DOHH2 (cell line): ENCODE results near the gene CALHM1.

Experiments used
- H3F3A ChIP-seq: fragments of 200-600 bp; sonication (generic), shearing (Covaris generic); 2 replicates; pipeline ENCODE4 v1.6.0; 2016; ENCODE audit warnings: antibody characterized with exemption, mild to moderate bottlenecking; ENCODE audit not compliant: control insufficient read depth, insufficient read depth
- H3K27ac ChIP-seq: fragments of 200-600 bp; sonication (generic); 2 replicates; pipeline ENCODE4 v1.5.1; 2014; ENCODE audit warnings: low read depth, mild to moderate bottlenecking, low read length, moderate library complexity
- H3K27me3 ChIP-seq: fragments of 200-600 bp; sonication (generic); 2 replicates; pipeline ENCODE4 v1.6.1; 2014; ENCODE audit warnings: mild to moderate bottlenecking, low read length, mixed read lengths; ENCODE audit not compliant: control insufficient read depth
- H3K36me3 ChIP-seq: fragments of 200-600 bp; sonication (generic); 2 replicates; pipeline ENCODE4 v1.6.1; 2014; ENCODE audit warnings: mild to moderate bottlenecking, low read length, moderate library complexity, mixed read lengths; ENCODE audit not compliant: control insufficient read depth
- H3K4me1 ChIP-seq: fragments of 200-600 bp; sonication (generic); 2 replicates; pipeline ENCODE4 v1.6.1; 2014; ENCODE audit warnings: mild to moderate bottlenecking, low read length, mixed read lengths; ENCODE audit not compliant: control insufficient read depth
- H3K4me2 ChIP-seq: fragments of 200-600 bp; sonication (generic); 2 replicates; pipeline ENCODE4 v1.6.0; 2014; ENCODE audit warnings: mild to moderate bottlenecking, low read length, moderate library complexity
- H3K4me3 ChIP-seq: fragments of 200-600 bp; sonication (generic); 2 replicates; pipeline ENCODE4 v1.5.1; 2014; ENCODE audit warnings: mild to moderate bottlenecking, low read length, mixed read lengths
- H3K79me2 ChIP-seq: fragments of 200-600 bp; sonication (generic); 2 replicates; pipeline ENCODE4 v1.6.1; 2014; ENCODE audit warnings: mild to moderate bottlenecking, low read length, mixed read lengths; ENCODE audit not compliant: control insufficient read depth
- H3K9me2 ChIP-seq: fragments of 200-600 bp; sonication (generic); replicated peaks from 2 replicates; pipeline ENCODE4 v1.6.1; 2014; ENCODE audit warnings: mild to moderate bottlenecking, low read length, mixed read lengths; ENCODE audit not compliant: control insufficient read depth
- H3K9me3 ChIP-seq: fragments of 200-600 bp; sonication (generic); 2 replicates; pipeline ENCODE4 v1.6.1; 2014; ENCODE audit warnings: antibody characterized with exemption, low read length, mixed read lengths; ENCODE audit not compliant: control insufficient read depth, insufficient read depth
- H4K20me1 ChIP-seq: fragments of 200-600 bp; sonication (generic); 2 replicates; pipeline ENCODE4 v1.6.0; 2014; ENCODE audit warnings: low read depth, mild to moderate bottlenecking, antibody characterized with exemption, low read length, moderate library complexity; ENCODE audit not compliant: control insufficient read depth, insufficient read depth
- EZH2phosphoT487 ChIP-seq: fragments of 200-600 bp; sonication (generic); IDR thresholded peaks from 2 replicates; pipeline ENCODE4 v1.6.1; 2017; ENCODE audit warnings: borderline replicate concordance, mild to moderate bottlenecking, antibody characterized with exemption, low read length, moderate library complexity, mixed read lengths
- TF ChIP-seq, protein P1 (sequence below): fragments of 200-600 bp; sonication (generic); IDR thresholded peaks from one replicate; pipeline ENCODE4 v1.5.1; 2014; ENCODE audit warnings: antibody characterized with exemption, mild to moderate bottlenecking, low read depth, low read length; ENCODE audit not compliant: poor library complexity, severe bottlenecking

The CALHM1 gene

DNA sequence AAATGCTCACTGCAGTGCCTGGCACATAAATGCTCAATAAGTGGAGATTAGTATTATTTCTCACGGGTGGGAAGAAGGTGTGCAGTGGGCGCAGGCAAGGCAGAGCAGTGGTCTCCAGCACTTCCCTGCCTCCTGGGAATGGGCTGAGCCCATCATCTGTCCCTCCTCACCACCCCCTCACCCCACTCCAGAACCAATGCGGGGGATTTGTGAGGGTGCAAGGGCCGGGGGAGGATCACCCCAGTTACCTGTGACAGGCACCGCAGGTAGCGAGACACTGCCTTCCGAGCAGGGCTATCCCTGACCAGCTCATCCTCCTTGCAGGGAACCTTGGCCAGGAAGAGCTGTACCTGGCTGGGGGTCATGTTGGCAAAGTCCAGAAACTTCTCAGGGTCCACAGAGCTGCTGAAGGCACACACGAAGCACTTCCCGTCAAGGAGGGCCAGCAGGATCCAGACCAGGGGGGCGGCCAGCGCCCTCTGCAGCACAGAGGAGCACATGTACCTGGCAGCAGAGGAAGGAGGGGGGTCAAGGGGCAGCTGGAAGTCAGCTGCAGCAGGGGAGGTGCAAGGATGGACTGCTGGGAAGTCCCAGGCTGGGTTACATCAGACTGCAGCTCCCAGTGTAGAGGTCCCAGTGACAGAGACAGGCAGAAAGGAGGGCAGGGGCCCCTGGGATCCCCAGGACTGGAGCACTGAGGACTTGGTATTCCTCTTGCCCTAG lies 17.5 kb upstream of the CALHM1 start:
- H3K27me3 ChIP-seq, result no peaks in the 10 kb centered on the region
- no peak overlapping the region for H3K27ac ChIP-seq
- no peaks in the 10 kb centered on the region for H3K9me3 ChIP-seq
- no peaks in the 10 kb centered on the region for H3K9me2 ChIP-seq
- H3K4me3 ChIP-seq, result no peak overlapping the region
- peaks cover 8% of the 10 kb centered on the region for H3F3A ChIP-seq
- H4K20me1 ChIP-seq, result no peaks in the 10 kb centered on the region
- no peaks in the 10 kb centered on the region for H3K36me3 ChIP-seq
- peak overlapping the region; percentile 12; the same call in 1 of the 2 replicates for H3K4me2 ChIP-seq
- no peak for TF ChIP-seq EZH2phosphoT487
- TF ChIP-seq, protein P1, sequence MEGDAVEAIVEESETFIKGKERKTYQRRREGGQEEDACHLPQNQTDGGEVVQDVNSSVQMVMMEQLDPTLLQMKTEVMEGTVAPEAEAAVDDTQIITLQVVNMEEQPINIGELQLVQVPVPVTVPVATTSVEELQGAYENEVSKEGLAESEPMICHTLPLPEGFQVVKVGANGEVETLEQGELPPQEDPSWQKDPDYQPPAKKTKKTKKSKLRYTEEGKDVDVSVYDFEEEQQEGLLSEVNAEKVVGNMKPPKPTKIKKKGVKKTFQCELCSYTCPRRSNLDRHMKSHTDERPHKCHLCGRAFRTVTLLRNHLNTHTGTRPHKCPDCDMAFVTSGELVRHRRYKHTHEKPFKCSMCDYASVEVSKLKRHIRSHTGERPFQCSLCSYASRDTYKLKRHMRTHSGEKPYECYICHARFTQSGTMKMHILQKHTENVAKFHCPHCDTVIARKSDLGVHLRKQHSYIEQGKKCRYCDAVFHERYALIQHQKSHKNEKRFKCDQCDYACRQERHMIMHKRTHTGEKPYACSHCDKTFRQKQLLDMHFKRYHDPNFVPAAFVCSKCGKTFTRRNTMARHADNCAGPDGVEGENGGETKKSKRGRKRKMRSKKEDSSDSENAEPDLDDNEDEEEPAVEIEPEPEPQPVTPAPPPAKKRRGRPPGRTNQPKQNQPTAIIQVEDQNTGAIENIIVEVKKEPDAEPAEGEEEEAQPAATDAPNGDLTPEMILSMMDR, result peak; percentile 85
- H3K79me2 ChIP-seq, result no peaks in the 10 kb centered on the region
- H3K4me1 ChIP-seq, result peaks cover 41% of the 10 kb centered on the region

DNA sequence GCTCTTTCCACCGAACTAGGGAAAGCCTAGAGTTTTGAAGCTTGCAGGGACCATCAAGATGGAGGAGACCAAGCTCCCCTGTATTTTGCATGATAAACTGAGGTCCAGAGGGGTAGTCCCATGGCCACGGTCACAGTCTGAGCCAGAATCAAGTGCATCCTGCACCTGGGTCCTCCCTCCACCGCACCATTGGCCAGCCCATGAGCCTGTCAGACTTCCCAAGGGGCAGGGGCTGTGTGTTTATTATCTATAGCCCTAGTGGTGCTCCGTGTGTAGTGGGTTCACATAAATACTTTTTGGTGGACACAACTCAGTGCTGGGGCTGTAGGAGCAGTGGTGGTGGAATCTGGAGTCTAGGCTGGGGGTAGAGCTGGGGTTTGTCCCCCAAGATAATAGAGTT lies 16.7 kb upstream of the CALHM1 start:
- Histone ChIP-seq H3K36me3 (no peaks in the 10 kb centered on the region), H3K4me2 (no peak overlapping the region), H3K27me3 (no peaks in the 10 kb centered on the region), H3K27ac (no peak overlapping the region), H3K4me3 (no peak overlapping the region), H3K4me1 (peaks cover 48% of the 10 kb centered on the region), H3K79me2 (no peaks in the 10 kb centered on the region), H3F3A (peaks cover 16% of the 10 kb centered on the region), H3K9me2 (no peaks in the 10 kb centered on the region), H4K20me1 (no peaks in the 10 kb centered on the region), H3K9me3 (no peaks in the 10 kb centered on the region)
- TF ChIP-seq EZH2phosphoT487, result no peak
- TF ChIP-seq, protein P1, result no peak

DNA sequence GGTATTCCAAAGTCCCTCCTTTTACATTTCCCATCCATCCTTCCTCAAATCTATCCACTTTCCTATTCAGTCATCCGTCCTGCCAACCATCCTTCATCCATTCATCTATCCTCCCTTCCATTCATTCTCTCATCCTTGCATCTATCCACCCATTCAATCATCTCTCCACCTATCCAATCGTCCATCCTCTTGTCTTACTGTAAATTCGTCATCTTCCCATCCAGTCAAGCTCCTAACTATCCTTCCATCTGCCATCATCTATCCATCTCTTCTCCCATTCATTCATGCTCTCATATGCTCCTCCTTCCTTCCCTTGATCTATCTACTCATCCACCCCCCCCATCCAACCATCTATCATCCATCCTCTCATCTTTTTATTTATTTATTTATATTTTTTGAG lies 15.4 kb upstream of the CALHM1 start:
- Histone ChIP-seq H3K9me3 (no peaks in the 10 kb centered on the region), H3K4me2 (no peak overlapping the region), H3K9me2 (no peaks in the 10 kb centered on the region), H3K79me2 (no peaks in the 10 kb centered on the region), H4K20me1 (no peaks in the 10 kb centered on the region), H3K4me3 (no peak overlapping the region), H3F3A (peaks cover 23% of the 10 kb centered on the region), H3K27ac (no peak overlapping the region), H3K27me3 (no peaks in the 10 kb centered on the region), H3K4me1 (peaks cover 62% of the 10 kb centered on the region), H3K36me3 (no peaks in the 10 kb centered on the region)
- TF ChIP-seq EZH2phosphoT487, result no peak
- TF ChIP-seq, protein P1, result no peak
